Astrocyte (in vitro differentiated cells and primary cell): ENCODE data around the gene CTAGE6.
"Not testable (repeated sequence)": the region's sequence is repeated elsewhere in the genome, so short reads cannot be mapped to it uniquely, and the experiment has no call there.

Experiments
- CTCF ChIP-seq: IDR thresholded peaks from 2 replicates; pipeline ENCODE4 v1.5.1; 2011; ENCODE audit warnings: low read depth, mild to moderate bottlenecking, inconsistent platforms, low read length, moderate library complexity; ENCODE audit not compliant: insufficient read depth
- EZH2 ChIP-seq: IDR thresholded peaks from 2 replicates; pipeline ENCODE4 v1.6.1; 2012; ENCODE audit warnings: mild to moderate bottlenecking, low read length, inconsistent platforms; ENCODE audit not compliant: insufficient read depth

- TF ChIP-seq EZH2, CTCF: not testable (repeated sequence)
These were observed 41.8 kb downstream of the CTAGE6 start for GRCh38 chr7:143715543-143716193.
